ENCODE data around the gene ADAMTS3. TPM values are rescaled to one million over a fixed set of nuclear protein-coding genes. Genes with fewer than 3 reads are reported as not detected.

The ADAMTS3 gene
- total RNA-seq, 4 donors from 2014 or later: 0.18 to 0.41 (median 0.23) TPM; not detected in 1

- TF ChIP-seq POLR2A (IDR thresholded peaks at IDR 0.05) (no peak), CTCF (IDR thresholded peaks at IDR 0.05 in 4 of 5, conservative IDR thresholded peaks at IDR 0.05 in 1 of 5) (no peak)
- in situ Hi-C loops (cut with MboI; ENCODE audit: low sequenced_read_pairs in 4 of 4): no loop called here
- ATAC-seq: no peak
- no peaks in the 10 kb centered on the region for H3K9me3 ChIP-seq
- H3K27ac ChIP-seq: no peak overlapping the region
- no peak for DNase-seq
- peaks cover 0 to 3% of the 10 kb centered on the region in 2 donors for H3K4me1 ChIP-seq
- intact Hi-C loops (cut with DNase I; ENCODE audit: low total_unique reads): no loop called here
- H3K36me3 ChIP-seq: no peaks in the 10 kb centered on the region
- no peak overlapping the region for H3K4me3 ChIP-seq
- no peaks in the 10 kb centered on the region for H3K27me3 ChIP-seq
Measured at GRCh38 chr4:72566464-72566972, 2.5 kb downstream of the ADAMTS3 start.

- Histone ChIP-seq H3K9me3 (no peaks in the 10 kb centered on the region), H3K27ac (no peak overlapping the region), H3K36me3 (no peaks in the 10 kb centered on the region), H3K4me1 (peaks cover 0 to 3% of the 10 kb centered on the region in 2 donors), H3K4me3 (no peak overlapping the region), H3K27me3 (no peaks in the 10 kb centered on the region)
- no peak for DNase-seq
- TF ChIP-seq POLR2A (IDR thresholded peaks at IDR 0.05) (no peak), CTCF (IDR thresholded peaks at IDR 0.05 in 4 of 5, conservative IDR thresholded peaks at IDR 0.05 in 1 of 5) (no peak)
- intact Hi-C loops (cut with DNase I; ENCODE audit: low total_unique reads) (no loop called here), in situ Hi-C loops (cut with MboI; ENCODE audit: low sequenced_read_pairs in 4 of 4) (no loop called here)
- no peak for ATAC-seq
Measured at GRCh38 chr4:72564789-72565188, 4.2 kb downstream of the ADAMTS3 start.

- no peaks in the 10 kb centered on the region for H3K27me3 ChIP-seq
- in situ Hi-C loops (cut with MboI; ENCODE audit: low sequenced_read_pairs in 4 of 4) (no loop called here), intact Hi-C loops (cut with DNase I; ENCODE audit: low total_unique reads) (no loop called here)
- DNase-seq (no peak), ATAC-seq (no peak)
- H3K9me3 ChIP-seq: no peaks in the 10 kb centered on the region
- TF ChIP-seq CTCF (IDR thresholded peaks at IDR 0.05 in 4 of 5, conservative IDR thresholded peaks at IDR 0.05 in 1 of 5): no peak
- TF ChIP-seq POLR2A (IDR thresholded peaks at IDR 0.05): no peak
- no peak overlapping the region for H3K27ac ChIP-seq
- no peaks in the 10 kb centered on the region for H3K36me3 ChIP-seq
- peaks cover 0 to 3% of the 10 kb centered on the region in 2 donors for H3K4me1 ChIP-seq
- no peak overlapping the region for H3K4me3 ChIP-seq
Measured at GRCh38 chr4:72564184-72564583, 4.8 kb downstream of the ADAMTS3 start.

- in situ Hi-C loops (cut with MboI; ENCODE audit: low sequenced_read_pairs in 4 of 4) (no loop called here), intact Hi-C loops (cut with DNase I; ENCODE audit: low total_unique reads) (no loop called here)
- H3K9me3 ChIP-seq: no peaks in the 10 kb centered on the region
- H3K4me3 ChIP-seq: no peak overlapping the region
- no peaks in the 10 kb centered on the region for H3K27me3 ChIP-seq
- DNase-seq (no peak), ATAC-seq (no peak)
- H3K4me1 ChIP-seq: no peaks in the 10 kb centered on the region
- H3K36me3 ChIP-seq: no peaks in the 10 kb centered on the region
- H3K27ac ChIP-seq: no peak overlapping the region
- TF ChIP-seq POLR2A (IDR thresholded peaks at IDR 0.05) (no peak), CTCF (IDR thresholded peaks at IDR 0.05 in 4 of 5, conservative IDR thresholded peaks at IDR 0.05 in 1 of 5) (no peak)
Measured at GRCh38 chr4:72558655-72559054, 10.4 kb downstream of the ADAMTS3 start.

GRCh38 chr4:72557021-72557420 is 12.0 kb downstream of the ADAMTS3 start:
- no peak for DNase-seq
- ATAC-seq: no peak
- in situ Hi-C loops (cut with MboI; ENCODE audit: low sequenced_read_pairs in 4 of 4) (no loop called here), intact Hi-C loops (cut with DNase I; ENCODE audit: low total_unique reads) (no loop called here)
- Histone ChIP-seq H3K36me3 (no peaks in the 10 kb centered on the region), H3K4me1 (no peaks in the 10 kb centered on the region), H3K9me3 (no peaks in the 10 kb centered on the region), H3K4me3 (no peak overlapping the region), H3K27ac (no peak overlapping the region), H3K27me3 (no peaks in the 10 kb centered on the region)
- no peak for TF ChIP-seq CTCF (IDR thresholded peaks at IDR 0.05 in 4 of 5, conservative IDR thresholded peaks at IDR 0.05 in 1 of 5)
- no peak for TF ChIP-seq POLR2A (IDR thresholded peaks at IDR 0.05)
